Lung microvascular endothelial cell (primary cell): ENCODE measurements around the gene HELT. TPM values are rescaled to one million over a fixed set of nuclear protein-coding genes. Genes with fewer than 3 reads are reported as not detected.
"Not testable (repeated sequence)": the region's sequence is repeated elsewhere in the genome, so short reads cannot be mapped to it uniquely, and the experiment has no call there.

Experiments used
- DNase-seq, 2 donors: peaks; one replicate each; pipeline versions ENCODE4 v3.0.0 to v3.0.0-alpha.2; 2010; ENCODE audit warnings: low read depth in 2 of 2
- total RNA-seq: library from RNA; depleted of rRNA; stranded (reverse); fragments of >200 nt; gene quantifications from 2 replicates; pipeline ENCODE4 v1.2.1, GENCODE V29; 2014

HELT gene
- total RNA-seq, 1 donor from 2014 or later = not detected

- no peak for DNase-seq
These were observed 17.7 kb downstream of the HELT start for GRCh38 chr4:185036019-185036418.

- DNase-seq = no peak
These were observed 18.6 kb downstream of the HELT start for GRCh38 chr4:185036842-185037241.

- DNase-seq = peak; percentile 63 to 70
These were observed 21.4 kb downstream of the HELT start for GRCh38 chr4:185039508-185040273.

- DNase-seq = no peak
These were observed 22.2 kb downstream of the HELT start for GRCh38 chr4:185040523-185040922.

GRCh38 chr4:185050286-185050685 lies 32.0 kb downstream of the HELT start:
- DNase-seq = not testable (repeated sequence)

GRCh38 chr4:185051283-185051682 lies 33.0 kb downstream of the HELT start:
- DNase-seq = not testable (repeated sequence)

GRCh38 chr4:185053746-185054145 lies 35.5 kb downstream of the HELT start:
- DNase-seq = no peak

GRCh38 chr4:185054272-185054671 lies 36.0 kb downstream of the HELT start:
- DNase-seq = no peak

- no peak for DNase-seq
These were observed 36.6 kb downstream of the HELT start for GRCh38 chr4:185054886-185055285.

GRCh38 chr4:185061610-185062009 lies 43.3 kb downstream of the HELT start:
- no peak for DNase-seq

- DNase-seq = no peak
These were observed 44.3 kb downstream of the HELT start for GRCh38 chr4:185062606-185063005.

- DNase-seq = no peak
These were observed 47.9 kb downstream of the HELT start for GRCh38 chr4:185066179-185066578.

- no peak for DNase-seq
These were observed 50.5 kb downstream of the HELT start for GRCh38 chr4:185068837-185069236.

Other genes starting within 250 kb of the HELT start
- 3.6 and 9.2 TPM in 2 replicates for gene ACSL1, start 192.5 kb upstream of the HELT start, total RNA-seq
- 5.2 and 6.3 TPM in 2 replicates for gene SLC25A4, start 124.8 kb downstream of the HELT start, total RNA-seq
- gene CFAP97, start 185.5 kb downstream of the HELT start, total RNA-seq = 17.2 and 27.0 TPM in 2 replicates
- gene SNX25, start 191.1 kb downstream of the HELT start, total RNA-seq = 27.2 and 59.5 TPM in 2 replicates